Measurements from ENCODE around the gene SLC46A3.

- TF ChIP-seq CTCF (conservative IDR thresholded peaks at IDR 0.05; ENCODE audit: low read depth in 2 of 2): no peak
- TF ChIP-seq EZH2 (IDR thresholded peaks at IDR 0.05; ENCODE audit: low read depth, unreplicated experiment): no peak
- TF ChIP-seq POLR2AphosphoS5 (IDR thresholded peaks at IDR 0.05; ENCODE audit: low read depth): no peak
- no peak for TF ChIP-seq EZH2phosphoT487 (IDR thresholded peaks at IDR 0.05; ENCODE audit: unreplicated experiment)
- TF ChIP-seq REST (IDR thresholded peaks at IDR 0.05; ENCODE audit: unreplicated experiment): no peak
- no peak for TF ChIP-seq CREB1 (CRISPR knock-in tag; IDR thresholded peaks at IDR 0.05; ENCODE audit: low read depth)
- no peak for TF ChIP-seq JUNB (IDR thresholded peaks at IDR 0.05; ENCODE audit: unreplicated experiment)
- no peak for TF ChIP-seq ZNF114 (CRISPR knock-in tag; IDR thresholded peaks at IDR 0.05)
- TF ChIP-seq STAT1 (IDR thresholded peaks at IDR 0.05; ENCODE audit: unreplicated experiment): no peak
- TF ChIP-seq ETS1 (IDR thresholded peaks at IDR 0.05): no peak
- TF ChIP-seq NANOG (IDR thresholded peaks at IDR 0.05; ENCODE audit: borderline replicate concordance): no peak
- TF ChIP-seq ZNF331 (CRISPR knock-in tag; IDR thresholded peaks at IDR 0.05; ENCODE audit: low read depth): no peak
Observed at GRCh38 chr13:28697441-28697840, 21.3 kb downstream of the SLC46A3 start.

Data from GM23338 (cell line).